ENCODE data around the gene TOP3A. TPM values are rescaled to one million over a fixed set of nuclear protein-coding genes. Genes with fewer than 3 reads are reported as not detected.

The TOP3A gene
- total RNA-seq, 1 experiment from 2014 or later, result 84.9 TPM

GRCh38 chr17:18235743-18236256 lies 79.0 kb downstream of the TOP3A start:
- DNase-seq (ENCODE audit: low read depth), result peak; percentile 93

DNA sequence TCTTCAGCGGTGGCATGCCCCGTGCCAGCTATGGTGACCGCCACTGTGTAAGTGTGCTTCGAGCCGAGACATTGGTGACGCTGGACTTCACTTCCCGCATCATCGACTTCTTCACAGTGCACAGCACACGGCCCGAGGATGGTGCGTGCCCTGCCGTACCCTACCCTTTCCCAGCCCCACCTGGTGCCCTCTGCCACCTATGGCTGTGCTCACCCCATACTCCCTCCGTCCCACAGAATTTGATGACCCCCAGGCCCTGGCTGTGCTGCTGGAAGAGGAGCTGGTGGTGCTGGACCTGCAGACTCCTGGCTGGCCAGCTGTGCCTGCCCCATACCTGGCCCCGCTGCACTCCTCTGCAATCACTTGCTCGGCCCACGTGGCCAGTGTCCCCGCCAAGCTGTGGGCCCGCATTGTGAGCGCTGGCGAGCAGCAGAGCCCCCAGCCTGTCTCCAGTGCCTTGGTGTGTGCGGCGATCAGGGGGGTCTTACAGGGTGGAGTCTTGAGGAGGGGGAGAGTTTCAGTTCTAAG lies 79.9 kb downstream of the TOP3A start:
- no peak for DNase-seq (ENCODE audit: low read depth)

- no peak for DNase-seq (ENCODE audit: low read depth)
These were observed 80.8 kb downstream of the TOP3A start for GRCh38 chr17:18233803-18234518.

GRCh38 chr17:18231164-18231563 lies 83.6 kb downstream of the TOP3A start:
- DNase-seq (ENCODE audit: low read depth), result no peak

- no peak for DNase-seq (ENCODE audit: low read depth)
These were observed 84.3 kb downstream of the TOP3A start for GRCh38 chr17:18230288-18231141.

DNA sequence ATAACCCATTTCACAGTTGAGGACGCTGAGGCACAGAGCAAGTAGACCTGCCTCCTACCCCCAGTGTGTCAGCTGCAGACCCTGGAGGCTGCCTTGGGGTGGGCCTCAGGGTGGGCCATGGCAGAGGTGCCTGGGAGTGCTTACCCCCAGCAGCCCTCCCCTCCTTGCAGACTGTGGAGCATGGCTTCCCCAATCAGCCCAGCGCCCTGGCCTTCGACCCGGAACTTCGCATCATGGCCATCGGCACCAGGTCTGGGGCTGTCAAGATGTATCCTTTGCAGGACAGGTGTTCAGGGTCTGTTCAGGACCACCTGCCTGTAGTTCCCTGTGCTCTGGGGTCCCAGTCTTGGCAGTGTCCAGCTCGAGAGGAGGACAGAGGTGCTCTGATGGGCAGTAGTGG lies 85.0 kb downstream of the TOP3A start:
- no peak for DNase-seq (ENCODE audit: low read depth)

- no peak for DNase-seq (ENCODE audit: low read depth)
These were observed 85.5 kb downstream of the TOP3A start for GRCh38 chr17:18229254-18229653.

DNA sequence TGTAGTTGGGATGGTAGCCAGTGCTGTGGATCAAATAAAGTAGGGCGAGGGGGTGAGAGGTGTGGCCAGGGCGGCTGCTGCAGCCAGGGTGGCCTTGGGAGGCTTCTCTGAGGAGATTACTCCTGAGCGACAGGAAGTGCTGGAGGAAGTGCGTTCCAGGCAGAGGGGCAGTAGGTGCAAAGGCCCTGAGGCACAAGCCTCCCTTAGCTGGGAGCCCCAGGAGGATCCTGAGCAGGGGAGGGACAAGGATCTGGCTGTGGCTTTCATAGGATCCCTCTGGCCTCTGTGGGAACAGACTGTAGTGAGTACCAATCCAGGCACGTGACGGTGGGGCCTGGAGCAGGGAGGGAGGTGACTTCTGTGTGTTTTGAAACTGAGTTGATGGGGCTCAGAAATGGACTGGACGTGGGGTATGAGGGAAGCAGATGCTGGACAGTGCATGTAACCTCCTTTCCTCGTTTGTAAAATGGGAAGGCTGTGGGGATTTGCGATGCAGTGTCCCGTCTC lies 86.6 kb downstream of the TOP3A start:
- DNase-seq (ENCODE audit: low read depth), result no peak

- DNase-seq (ENCODE audit: low read depth), result no peak
These were observed 87.2 kb downstream of the TOP3A start for GRCh38 chr17:18227635-18228034.

- no peak for DNase-seq (ENCODE audit: low read depth)
These were observed 88.4 kb downstream of the TOP3A start for GRCh38 chr17:18226284-18226945.

- peak; percentile 24 for DNase-seq (ENCODE audit: low read depth)
These were observed 89.0 kb downstream of the TOP3A start for GRCh38 chr17:18225642-18226283.

GRCh38 chr17:18225121-18225641 lies 89.6 kb downstream of the TOP3A start, which contains the start of gene LLGL1:
LLGL1 (plus strand) TSS chr17:18225635; CDS start chr17:18225683, 48 bp downstream.
- DNase-seq (ENCODE audit: low read depth), result peak; percentile 90

- no peak for DNase-seq (ENCODE audit: low read depth)
These were observed 90.2 kb downstream of the TOP3A start for GRCh38 chr17:18224387-18225120.

- no peak for DNase-seq (ENCODE audit: low read depth)
These were observed 90.8 kb downstream of the TOP3A start for GRCh38 chr17:18224053-18224386.

Other genes starting within 250 kb of the TOP3A start
- 55.5 and 55.9 TPM in 2 replicates for gene DRG2, start 227.0 kb downstream of the TOP3A start, total RNA-seq (2014; rRNA removed; shearing (Covaris generic))
- not detected in 2 replicates for gene MYO15A, start 206.2 kb downstream of the TOP3A start, total RNA-seq (2014; rRNA removed; shearing (Covaris generic))
- gene ALKBH5, start 131.2 kb downstream of the TOP3A start, total RNA-seq (2014; rRNA removed; shearing (Covaris generic)), result 75.9 and 91.6 TPM in 2 replicates
- 36.5 and 39.3 TPM in 2 replicates for gene LLGL1, start 89.4 kb downstream of the TOP3A start, total RNA-seq (2014; rRNA removed; shearing (Covaris generic))
- 189 and 191 TPM in 2 replicates for gene FLII, start 56.3 kb downstream of the TOP3A start, total RNA-seq (2014; rRNA removed; shearing (Covaris generic))
- 5.7 and 8.1 TPM in 2 replicates for gene MIEF2, start 54.3 kb downstream of the TOP3A start, total RNA-seq (2014; rRNA removed; shearing (Covaris generic))
- 13.0 and 15.4 TPM in 2 replicates for gene SMCR8, start 299 bp upstream of the TOP3A start, total RNA-seq (2014; rRNA removed; shearing (Covaris generic))
- 20.2 and 20.7 TPM in 2 replicates for gene SHMT1, start 48.6 kb upstream of the TOP3A start, total RNA-seq (2014; rRNA removed; shearing (Covaris generic))
- gene EVPLL, start 62.8 kb upstream of the TOP3A start, total RNA-seq (2014; rRNA removed; shearing (Covaris generic)), result not detected in 2 replicates
- not detected in 2 replicates for gene LGALS9C, start 161.8 kb upstream of the TOP3A start, total RNA-seq (2014; rRNA removed; shearing (Covaris generic))

Data from HT1080 (cell line).